GM12874 (cell line): ENCODE measurements around the gene NUMA1.

Experiments used
- CTCF ChIP-seq: IDR thresholded peaks from 2 replicates; pipeline ENCODE4 v1.5.1; 2011; ENCODE audit warnings: low read depth, mild to moderate bottlenecking, control low read depth, low read length, moderate library complexity; ENCODE audit not compliant: insufficient read depth

NUMA1 gene

GRCh38 chr11:72083414-72083813 is 3.1 kb upstream of the NUMA1 start:
- no peak for TF ChIP-seq CTCF

- TF ChIP-seq CTCF, result no peak
Observed at GRCh38 chr11:72081821-72082453, 1.6 kb upstream of the NUMA1 start.

- TF ChIP-seq CTCF, result no peak
Observed at GRCh38 chr11:72081184-72081644, 872 bp upstream of the NUMA1 start.

GRCh38 chr11:72079819-72080325 is 470 bp downstream of the NUMA1 start:
- no peak for TF ChIP-seq CTCF

GRCh38 chr11:72078477-72078876 is 1.9 kb downstream of the NUMA1 start:
- no peak for TF ChIP-seq CTCF

GRCh38 chr11:72075756-72076155 is 4.6 kb downstream of the NUMA1 start:
- no peak for TF ChIP-seq CTCF

GRCh38 chr11:72075109-72075508 is 5.2 kb downstream of the NUMA1 start:
- peak; percentile 15; the same call in 1 of the 2 replicates for TF ChIP-seq CTCF
